Mesothelial cell of epicardium (in vitro differentiated cells): ENCODE measurements around the gene BRD7. TPM values are rescaled to one million over a fixed set of nuclear protein-coding genes. Genes with fewer than 3 reads are reported as not detected.
A peak's percentile ranks its signal among the peaks of the same experiment; 100 is the strongest.

ENCODE experiments used
- DNase-seq, 2 experiments: peaks; one replicate each; pipeline ENCODE4 v3.0.0; 2021; ENCODE audit warnings: low spot score in 2 of 2; ENCODE audit not compliant: unreplicated experiment in 2 of 2
- H3K27ac Mint-ChIP-seq: 2 replicates; pipeline ENCODE4 v1.8.0; 2021; ENCODE audit warnings: mixed read lengths
- H3K27me3 Mint-ChIP-seq: 2 replicates; pipeline ENCODE4 v1.8.0; 2021; ENCODE audit warnings: low read depth, mixed read lengths
- H3K36me3 Mint-ChIP-seq: 2 replicates; pipeline ENCODE4 v1.8.0; 2021; ENCODE audit warnings: mixed read lengths
- H3K4me1 Mint-ChIP-seq: 2 replicates; pipeline ENCODE4 v1.8.0; 2021; ENCODE audit warnings: mixed read lengths
- H3K4me3 Mint-ChIP-seq: 2 replicates; pipeline ENCODE4 v1.8.0; 2021; ENCODE audit warnings: mild to moderate bottlenecking, moderate library complexity, mixed read lengths
- H3K9me3 Mint-ChIP-seq: 2 replicates; pipeline ENCODE4 v1.8.0; 2021; ENCODE audit warnings: mixed read lengths
- CTCF ChIP-seq: fragments of 200-600 bp; sonication (generic); IDR thresholded peaks from one replicate; pipeline ENCODE4 v1.5.0; 2021; ENCODE audit warnings: antibody characterized with exemption; ENCODE audit not compliant: unreplicated experiment
- total RNA-seq: library from RNA; stranded (reverse); gene quantifications from 3 replicates; pipeline ENCODE4 v1.2.1, GENCODE V29; 2021

The BRD7 gene
- total RNA-seq, 1 donor from 2014 or later = 76.8 TPM

- DNase-seq = peak in 1 of 2 experiments; percentile 72
- peak overlapping the region; percentile 74 for H3K27ac Mint-ChIP-seq
- H3K27me3 Mint-ChIP-seq = no peaks in the 10 kb centered on the region
These were observed 3.3 kb upstream of the BRD7 start for GRCh38 chr16:50371936-50372595.

GRCh38 chr16:50371036-50371716 lies 2.4 kb upstream of the BRD7 start:
- no peaks in the 10 kb centered on the region for H3K9me3 Mint-ChIP-seq
- H3K27me3 Mint-ChIP-seq = no peaks in the 10 kb centered on the region
- no peak for TF ChIP-seq CTCF
- peaks cover 55% of the 10 kb centered on the region for H3K4me1 Mint-ChIP-seq
- no peak overlapping the region for H3K27ac Mint-ChIP-seq
- DNase-seq = no peak
- H3K36me3 Mint-ChIP-seq = no peaks in the 10 kb centered on the region
- H3K4me3 Mint-ChIP-seq = no peak overlapping the region

More at GRCh38 chr16:50371936-50372595, 3.3 kb upstream of the BRD7 start:
- Mint-ChIP-seq H3K9me3 (no peaks in the 10 kb centered on the region), H3K4me1 (peaks cover 50% of the 10 kb centered on the region), H3K4me3 (no peak overlapping the region), H3K36me3 (no peaks in the 10 kb centered on the region)
- TF ChIP-seq CTCF = no peak

GRCh38 chr16:50369133-50369804 lies 481 bp upstream of the BRD7 start:
- peak overlapping the region; percentile 78 for H3K27ac Mint-ChIP-seq
- TF ChIP-seq CTCF = no peak

GRCh38 chr16:50367777-50368409 lies 895 bp downstream of the BRD7 start:
- peaks cover 52% of the 10 kb centered on the region for H3K4me1 Mint-ChIP-seq
- H3K9me3 Mint-ChIP-seq = no peaks in the 10 kb centered on the region
- peak overlapping the region; percentile 93 for H3K4me3 Mint-ChIP-seq
- DNase-seq = no peak
- no peak for TF ChIP-seq CTCF
- no peaks in the 10 kb centered on the region for H3K27me3 Mint-ChIP-seq
- H3K36me3 Mint-ChIP-seq = peaks cover 18% of the 10 kb centered on the region
- peak overlapping the region; percentile 94 for H3K27ac Mint-ChIP-seq

More at GRCh38 chr16:50369133-50369804, 481 bp upstream of the BRD7 start:
- H3K4me3 Mint-ChIP-seq = peak overlapping the region; percentile 79
- H3K9me3 Mint-ChIP-seq = no peaks in the 10 kb centered on the region
- peaks cover 62% of the 10 kb centered on the region for H3K4me1 Mint-ChIP-seq
- no peaks in the 10 kb centered on the region for H3K27me3 Mint-ChIP-seq
- DNase-seq = no peak
- peaks cover 8% of the 10 kb centered on the region for H3K36me3 Mint-ChIP-seq

- peaks cover 41% of the 10 kb centered on the region for H3K4me1 Mint-ChIP-seq
- H3K9me3 Mint-ChIP-seq = no peaks in the 10 kb centered on the region
- no peaks in the 10 kb centered on the region for H3K27me3 Mint-ChIP-seq
- H3K36me3 Mint-ChIP-seq = peaks cover 22% of the 10 kb centered on the region
- no peak for DNase-seq
- H3K27ac Mint-ChIP-seq = no peak overlapping the region
- H3K4me3 Mint-ChIP-seq = no peak overlapping the region
- no peak for TF ChIP-seq CTCF
These were observed 2.8 kb downstream of the BRD7 start for GRCh38 chr16:50365791-50366575.
